Suprapubic skin (tissue), 4 donors: Measurements from ENCODE around the gene SHC2. TPM values are rescaled to one million over a fixed set of nuclear protein-coding genes. Genes with fewer than 3 reads are reported as not detected.
A peak's percentile ranks its signal among the peaks of the same experiment; 100 is the strongest.

Experiments used
- DNase-seq, 2 donors: peaks; one replicate each; pipeline ENCODE4 v3.0.0-alpha.2; 2019; ENCODE audit warnings: low spot score in 2 of 2
- H3K27ac ChIP-seq: fragments of 200-600 bp; sonication (generic); one replicate; pipeline ENCODE4 v1.5.1; 2019
- H3K27me3 ChIP-seq: fragments of 200-600 bp; sonication (generic); one replicate; pipeline ENCODE4 v1.5.1; 2019
- H3K36me3 ChIP-seq: fragments of 200-600 bp; sonication (generic); one replicate; pipeline ENCODE4 v1.5.1; 2019
- H3K4me1 ChIP-seq: fragments of 200-600 bp; sonication (generic); one replicate; pipeline ENCODE4 v1.5.1; 2019
- H3K4me3 ChIP-seq: fragments of 200-600 bp; sonication (generic); one replicate; pipeline ENCODE4 v1.5.1; 2019; ENCODE audit warnings: mild to moderate bottlenecking
- H3K9me3 ChIP-seq: fragments of 200-600 bp; sonication (generic); one replicate; pipeline ENCODE4 v1.5.1; 2019
- EP300 ChIP-seq: sonication (generic); formaldehyde crosslinking; IDR thresholded peaks from one replicate; pipeline ENCODE4 v1.6.1; 2017; ENCODE audit warnings: antibody characterized with exemption
- POLR2A ChIP-seq, 2 donors: fragments of 450-650 bp; IDR thresholded peaks; one replicate each; pipeline ENCODE4 v1.6.1; 2017; ENCODE audit warnings: antibody characterized with exemption in 2 of 2, mild to moderate bottlenecking in 2 of 2, moderate library complexity in 2 of 2
- POLR2AphosphoS5 ChIP-seq, 3 donors: sonication (generic); formaldehyde crosslinking; IDR thresholded peaks; one replicate each; pipeline ENCODE4 v1.6.1; 2017; ENCODE audit warnings: antibody characterized with exemption in 3 of 3
- WGBS: methylation state at CpG from one replicate; pipeline ENCODE4 v1.1.5; 2018; 5-methylcytosine and 5-hydroxymethylcytosine counted together
- total RNA-seq, 4 donors: library from RNA; depleted of rRNA; stranded (reverse); fragments of >200 nt; gene quantifications; one replicate each; pipeline ENCODE4 v1.1.0, GENCODE V29; 2016
- TF ChIP-seq, protein P1 (sequence below), 2 donors: fragments of 200-600 bp in 1 of 2; fragments of 450-650 bp in 1 of 2; sonication (generic) in 1 of 2; IDR thresholded peaks; one replicate each; pipeline ENCODE4 v1.5.1; 2016 to 2019; ENCODE audit warnings: antibody characterized with exemption in 2 of 2, mild to moderate bottlenecking in 1 of 2, moderate library complexity in 1 of 2

Gene SHC2
- total RNA-seq, 4 donors from 2014 or later: 16.3 to 40.7 (median 19.6) TPM

DNA sequence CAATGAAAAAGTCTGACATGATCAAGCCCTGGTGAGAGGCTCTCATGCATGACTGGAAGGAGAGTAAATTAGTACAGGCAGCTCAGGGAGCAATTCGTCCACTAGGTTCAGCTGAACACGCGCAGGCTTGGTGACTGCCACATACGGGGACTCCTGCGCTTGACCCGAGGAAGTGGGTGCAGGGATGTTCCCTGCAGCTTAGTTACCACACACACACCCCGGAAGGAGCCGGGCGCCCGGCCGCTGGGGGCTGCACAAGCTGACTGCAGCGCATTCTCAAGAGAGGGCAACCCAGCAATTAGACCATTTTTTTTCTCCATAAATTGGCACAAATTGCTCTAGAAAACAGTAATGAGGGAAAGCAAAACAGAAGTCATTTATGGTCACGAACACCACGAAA lies 93.3 kb downstream of the SHC2 start:
- DNase-seq: no peak
- 87% methylated on average over 14 of the region's 14 CpGs for WGBS
- Histone ChIP-seq H3K9me3 (no peaks in the 10 kb centered on the region), H3K27ac (no peak overlapping the region), H3K36me3 (no peaks in the 10 kb centered on the region), H3K27me3 (peaks cover 51% of the 10 kb centered on the region), H3K4me3 (no peak overlapping the region), H3K4me1 (peaks cover 11% of the 10 kb centered on the region)
- TF ChIP-seq EP300: no peak
- TF ChIP-seq POLR2A (IDR thresholded peaks at IDR 0.05): no peak
- TF ChIP-seq, protein P1, sequence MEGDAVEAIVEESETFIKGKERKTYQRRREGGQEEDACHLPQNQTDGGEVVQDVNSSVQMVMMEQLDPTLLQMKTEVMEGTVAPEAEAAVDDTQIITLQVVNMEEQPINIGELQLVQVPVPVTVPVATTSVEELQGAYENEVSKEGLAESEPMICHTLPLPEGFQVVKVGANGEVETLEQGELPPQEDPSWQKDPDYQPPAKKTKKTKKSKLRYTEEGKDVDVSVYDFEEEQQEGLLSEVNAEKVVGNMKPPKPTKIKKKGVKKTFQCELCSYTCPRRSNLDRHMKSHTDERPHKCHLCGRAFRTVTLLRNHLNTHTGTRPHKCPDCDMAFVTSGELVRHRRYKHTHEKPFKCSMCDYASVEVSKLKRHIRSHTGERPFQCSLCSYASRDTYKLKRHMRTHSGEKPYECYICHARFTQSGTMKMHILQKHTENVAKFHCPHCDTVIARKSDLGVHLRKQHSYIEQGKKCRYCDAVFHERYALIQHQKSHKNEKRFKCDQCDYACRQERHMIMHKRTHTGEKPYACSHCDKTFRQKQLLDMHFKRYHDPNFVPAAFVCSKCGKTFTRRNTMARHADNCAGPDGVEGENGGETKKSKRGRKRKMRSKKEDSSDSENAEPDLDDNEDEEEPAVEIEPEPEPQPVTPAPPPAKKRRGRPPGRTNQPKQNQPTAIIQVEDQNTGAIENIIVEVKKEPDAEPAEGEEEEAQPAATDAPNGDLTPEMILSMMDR (IDR thresholded peaks at IDR 0.05): no peak
- TF ChIP-seq POLR2AphosphoS5 (IDR thresholded peaks at IDR 0.05): no peak

DNA sequence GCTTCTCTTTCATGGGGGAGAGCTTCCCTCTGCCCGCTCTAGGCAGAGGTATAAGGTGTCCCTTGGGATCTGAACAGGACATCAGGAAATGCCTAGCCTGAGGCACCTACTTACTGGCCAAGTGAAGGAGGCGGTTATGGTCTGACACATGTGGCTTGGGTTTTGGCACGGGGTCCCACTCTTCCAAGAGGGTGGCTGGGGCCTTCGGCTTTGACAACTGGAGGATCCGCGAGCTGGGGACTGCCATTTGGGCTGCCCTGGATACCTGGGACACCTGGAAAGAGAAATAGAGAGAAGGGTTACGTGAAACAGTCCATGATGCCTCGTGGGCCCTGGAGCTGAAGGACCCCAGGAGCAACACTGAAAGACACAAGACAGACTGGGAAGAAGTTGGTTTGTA lies 93.9 kb downstream of the SHC2 start:
- Histone ChIP-seq H3K9me3 (no peaks in the 10 kb centered on the region), H3K4me1 (peaks cover 5% of the 10 kb centered on the region), H3K36me3 (no peaks in the 10 kb centered on the region), H3K27ac (no peak overlapping the region), H3K27me3 (peaks cover 46% of the 10 kb centered on the region), H3K4me3 (no peak overlapping the region)
- peak in 1 of 2 donors; percentile 55 for DNase-seq
- TF ChIP-seq POLR2A (IDR thresholded peaks at IDR 0.05): no peak
- TF ChIP-seq, protein P1 (IDR thresholded peaks at IDR 0.05): no peak
- TF ChIP-seq POLR2AphosphoS5 (IDR thresholded peaks at IDR 0.05): no peak
- no peak for TF ChIP-seq EP300
- 81% methylated on average over 8 of the region's 8 CpGs for WGBS

Other genes with a start within 250 kb of the SHC2 start
- 100 to 1,000 TPM in 3 of 4 donors, 10 to 100 TPM in 1; 75.9 to 114 (median 109) TPM for gene PLPP2, start 169.6 kb downstream of the SHC2 start, total RNA-seq
- 10 to 100 TPM; 17.5 to 55.7 (median 44.8) TPM for gene MIER2, start 116.2 kb downstream of the SHC2 start, total RNA-seq
- gene C2CD4C, start 51.9 kb downstream of the SHC2 start, total RNA-seq: 1 to 10 TPM in 1 of 4 donors, under 1 TPM in 3; 0.13 to 2.3 (median 0.52) TPM
- gene MADCAM1, start 35.5 kb upstream of the SHC2 start, total RNA-seq: under 1 TPM in 1 of 4 donors, not detected in 3; 0.64 TPM
- 10 to 100 TPM; 10.8 to 23.3 (median 20.9) TPM for gene TPGS1, start 46.5 kb upstream of the SHC2 start, total RNA-seq
- 10 to 100 TPM; 48.3 to 90.3 (median 72.9) TPM for gene CDC34, start 70.7 kb upstream of the SHC2 start, total RNA-seq
- gene GZMM, start 83.0 kb upstream of the SHC2 start, total RNA-seq: under 1 TPM in 1 of 4 donors, not detected in 3; 0.97 TPM
- gene BSG, start 111.6 kb upstream of the SHC2 start, total RNA-seq: 100 to 1,000 TPM; 265 to 314 (median 285) TPM
- 1 to 10 TPM in 1 of 4 donors, under 1 TPM in 3; 0.11 to 1.7 (median 0.81) TPM for gene HCN2, start 128.8 kb upstream of the SHC2 start, total RNA-seq
- 10 to 100 TPM; 26.0 to 60.4 (median 46.3) TPM for gene POLRMT, start 172.5 kb upstream of the SHC2 start, total RNA-seq
- 10 to 100 TPM in 2 of 4 donors, 1 to 10 TPM in 2; 5.2 to 13.0 (median 9.2) TPM for gene FGF22, start 178.8 kb upstream of the SHC2 start, total RNA-seq
- 100 to 1,000 TPM in 3 of 4 donors, 10 to 100 TPM in 1; 96.0 to 118 (median 106) TPM for gene RNF126, start 202.2 kb upstream of the SHC2 start, total RNA-seq
- gene FSTL3, start 215.4 kb upstream of the SHC2 start, total RNA-seq: 10 to 100 TPM; 19.6 to 61.4 (median 59.0) TPM
- gene PRSS57, start 234.4 kb upstream of the SHC2 start, total RNA-seq: not detected
- 10 to 100 TPM; 19.4 to 45.4 (median 24.2) TPM for gene PALM, start 247.9 kb upstream of the SHC2 start, total RNA-seq